SK-N-SH (cell line): ENCODE measurements around the gene AFMID. TPM values are rescaled to one million over a fixed set of nuclear protein-coding genes. Genes with fewer than 3 reads are reported as not detected.

Source experiments
- CTCF ChIA-PET: fragments of 300-600, 350-600 bp; formaldehyde crosslinking; extraction: SDS; loops from one replicate; lab custom pipeline; 2021; lab: Yijun Ruan, JAX
- POLR2A ChIA-PET: fragments of 350-600 bp; sonication (Branson Sonifier 250); formaldehyde crosslinking; extraction: SDS; loops from one replicate; lab custom pipeline; 2020; ENCODE audit warnings: antibody characterized with exemption, inconsistent platforms; lab: Yijun Ruan, JAX
- DNase-seq: peaks from one replicate; pipeline ENCODE4 v3.0.0; 2012
- H2AFZ ChIP-seq: fragments of 200-600 bp; sonication (generic); 2 replicates; pipeline ENCODE4 v1.8.1; 2016; ENCODE audit warnings: antibody characterized with exemption, mild to moderate bottlenecking, low read depth
- H3F3A ChIP-seq: fragments of 200-600 bp; sonication (generic); replicated peaks from 2 replicates; pipeline ENCODE3; 2016; ENCODE audit warnings: antibody characterized with exemption, mild to moderate bottlenecking; ENCODE audit not compliant: insufficient read depth
- H3K27ac ChIP-seq, 2 experiments: fragments of 200-500 bp in 1 of 2; fragments of 200-600 bp in 1 of 2; sonication (Bioruptor generic) in 1 of 2; sonication (generic), shearing (Covaris generic) in 1 of 2; 2 replicates each; pipeline versions ENCODE4 v1.5.1 to v1.6.1; 2014 to 2016; ENCODE audit warnings: low read depth in 2 of 2, inconsistent platforms in 1 of 2, low read length in 1 of 2, mild to moderate bottlenecking in 1 of 2, mixed read lengths in 1 of 2
- H3K27me3 ChIP-seq: fragments of 200-600 bp; sonication (generic), shearing (Covaris generic); 2 replicates; pipeline ENCODE4 v1.6.1; 2016; ENCODE audit warnings: mixed run types; ENCODE audit not compliant: insufficient read depth
- H3K36me3 ChIP-seq, 2 experiments: fragments of 200-500 bp in 1 of 2; fragments of 200-600 bp in 1 of 2; sonication (Bioruptor generic) in 1 of 2; sonication (generic) in 1 of 2; replicated peaks in 1 of 2; 2 replicates each; pipeline versions ENCODE3 to v1.5.1; 2014 to 2016; ENCODE audit warnings: low read length in 1 of 2, mild to moderate bottlenecking in 1 of 2; ENCODE audit not compliant: insufficient read depth in 2 of 2, control insufficient read depth in 1 of 2
- H3K4me1 ChIP-seq, 2 experiments: fragments of 200-500 bp in 1 of 2; fragments of 200-600 bp in 1 of 2; sonication (Bioruptor generic) in 1 of 2; sonication (generic), shearing (Covaris generic) in 1 of 2; 2 replicates each; pipeline versions ENCODE4 v1.5.1 to v1.6.1; 2014 to 2016; ENCODE audit warnings: low read depth in 1 of 2, low read length in 1 of 2, mixed run types in 1 of 2; ENCODE audit not compliant: insufficient read depth in 2 of 2, control insufficient read depth in 1 of 2
- H3K4me2 ChIP-seq: fragments of 200-600 bp; sonication (generic), shearing (Covaris generic); 2 replicates; pipeline ENCODE4 v1.6.1; 2017; ENCODE audit warnings: mixed run types
- H3K4me3 ChIP-seq, 2 experiments: fragments of 200-500 bp in 1 of 2; fragments of 200-600 bp in 1 of 2; sonication (Bioruptor generic) in 1 of 2; sonication (generic), shearing (Covaris generic) in 1 of 2; 2 replicates each; pipeline versions ENCODE4 v1.5.1 to v1.8.1; 2014 to 2016; ENCODE audit warnings: low read depth in 2 of 2, inconsistent platforms in 1 of 2, low read length in 1 of 2, mild to moderate bottlenecking in 1 of 2, mixed read lengths in 1 of 2, moderate library complexity in 1 of 2
- H3K79me2 ChIP-seq: fragments of 200-600 bp; sonication (generic); 2 replicates; pipeline ENCODE4 v1.8.1; 2017; ENCODE audit warnings: mild to moderate bottlenecking; ENCODE audit not compliant: insufficient read depth
- H3K9ac ChIP-seq: fragments of 200-600 bp; sonication (generic); 2 replicates; pipeline ENCODE4 v1.6.1; 2017; ENCODE audit warnings: mixed run types
- H3K9me2 ChIP-seq: fragments of 200-600 bp; sonication (generic); 2 replicates; pipeline ENCODE4 v1.6.1; 2017; ENCODE audit warnings: mixed run types
- H3K9me3 ChIP-seq: fragments of 200-600 bp; sonication (generic); 2 replicates; pipeline ENCODE4 v1.6.1; 2017; ENCODE audit warnings: mixed run types, mild to moderate bottlenecking, moderate library complexity
- H4K20me1 ChIP-seq: fragments of 200-600 bp; sonication (generic); 2 replicates; pipeline ENCODE4 v1.6.1; 2017; ENCODE audit warnings: mild to moderate bottlenecking, mixed run types; ENCODE audit not compliant: insufficient read depth
- CHD2 ChIP-seq: fragments of 150-350 bp; IDR thresholded peaks from 2 replicates; pipeline ENCODE4 v1.6.1; 2018; ENCODE audit warnings: low read length; ENCODE audit not compliant: partially characterized antibody
- CTCF ChIP-seq: fragments of 200-600 bp; sonication (generic); IDR thresholded peaks from 2 replicates; pipeline ENCODE4 v1.6.1; 2017; ENCODE audit warnings: antibody characterized with exemption, mild to moderate bottlenecking, moderate library complexity
- EP300 ChIP-seq, 2 experiments: IDR thresholded peaks; 2 replicates each; pipeline versions ENCODE4 v1.4.0 to v1.6.1; 2012; ENCODE audit warnings: borderline replicate concordance in 1 of 2, low read depth in 1 of 2, low read length in 1 of 2
- EZH2phosphoT487 ChIP-seq: fragments of 200-600 bp; sonication (generic); IDR thresholded peaks from 2 replicates; pipeline ENCODE4 v1.6.1; 2017; ENCODE audit warnings: low read depth, mixed run types, mild to moderate bottlenecking, antibody characterized with exemption, moderate library complexity, borderline replicate concordance
- MEF2A ChIP-seq: IDR thresholded peaks from 2 replicates; pipeline ENCODE4 v1.4.0; 2012; ENCODE audit warnings: low read depth, borderline replicate concordance
- NFIC ChIP-seq: IDR thresholded peaks from 2 replicates; pipeline ENCODE4 v1.4.0; 2012; ENCODE audit warnings: borderline replicate concordance
- PBX3 ChIP-seq: IDR thresholded peaks from 2 replicates; pipeline ENCODE4; 2012
- POLR2AphosphoS5 ChIP-seq: IDR thresholded peaks from 2 replicates; pipeline ENCODE4 v1.6.1; 2012; ENCODE audit warnings: low read depth, low read length
- RAD21 ChIP-seq: IDR thresholded peaks from 2 replicates; pipeline ENCODE4 v1.6.1; 2012; ENCODE audit warnings: mild to moderate bottlenecking, low read length
- RCOR1 ChIP-seq: fragments of 150-350 bp; IDR thresholded peaks from 2 replicates; pipeline ENCODE4 v1.6.1; 2017; ENCODE audit warnings: antibody characterized with exemption, low read length
- RXRA ChIP-seq: IDR thresholded peaks from 2 replicates; pipeline ENCODE4 v1.4.0; 2012; ENCODE audit warnings: low read depth, mild to moderate bottlenecking, borderline replicate concordance
- SMC3 ChIP-seq: IDR thresholded peaks from 2 replicates; pipeline ENCODE4 v1.6.1; 2012; ENCODE audit warnings: low read depth, low read length, improper control_type of control experiment
- TAF1 ChIP-seq: IDR thresholded peaks from 2 replicates; pipeline ENCODE4 v1.6.1; 2012; ENCODE audit warnings: low read depth, mild to moderate bottlenecking, low read length, moderate library complexity, borderline replicate concordance
- USF2 ChIP-seq: fragments of 150-350 bp; IDR thresholded peaks from 2 replicates; pipeline ENCODE4 v1.6.1; 2017; ENCODE audit warnings: antibody characterized with exemption, low read length, low read depth, borderline replicate concordance
- YY1 ChIP-seq: IDR thresholded peaks from 2 replicates; pipeline ENCODE4 v1.4.0; 2012; ENCODE audit warnings: low read depth, mild to moderate bottlenecking
- ZBTB33 ChIP-seq: IDR thresholded peaks from 2 replicates; pipeline ENCODE4 v1.4.0; 2012; ENCODE audit warnings: low read depth, borderline replicate concordance
- WGBS: methylation state at CpG from one replicate; pipeline ENCODE4 v1.1.6; 2017; ENCODE audit warnings: low lambda C conversion rate; 5-methylcytosine and 5-hydroxymethylcytosine counted together
- polyA plus RNA-seq, 3 experiments: library from polyadenylated mRNA; depleted of rRNA; stranded (reverse); fragments of >200 nt; gene quantifications; 2 replicates each; pipeline ENCODE4 v1.2.3, GENCODE V29; 2012

Gene AFMID
- polyA plus RNA-seq, 1 of the 3 experiments (the other 2 are of a cell fraction): 44.4 TPM

- TF ChIP-seq MEF2A (no peak), CTCF (no peak), RAD21 (no peak), YY1 (no peak), TAF1 (no peak), PBX3 (no peak), NFIC (no peak), RCOR1 (no peak), USF2 (no peak), CHD2 (no peak)
- H3K27ac ChIP-seq: no peak overlapping the region
- no peaks in the 10 kb centered on the region for H3F3A ChIP-seq
- no peaks in the 10 kb centered on the region for H3K36me3 ChIP-seq
- DNase-seq: no peak
- peaks cover 36% of the 10 kb centered on the region for H3K79me2 ChIP-seq
- no peak overlapping the region for H3K4me2 ChIP-seq
- peaks cover 7% of the 10 kb centered on the region in 2 experiments; a peak in 2 of 4 replicates for H3K4me1 ChIP-seq
- no peak overlapping the region for H2AFZ ChIP-seq
- H3K9me2 ChIP-seq: no peaks in the 10 kb centered on the region
- ChIA-PET CTCF (interaction anchor here (1.5 to 7.7 kb wide), 3 partner anchors 13 to 70 kb away, joined by 5 to 59 read pairs (median 25); no protein-coding TSS in a partner anchor), POLR2A (interaction anchor here (0.9 kb wide), 1 partner anchor 13 kb away, joined by 7 read pairs; no protein-coding TSS in a partner anchor)
- no peaks in the 10 kb centered on the region for H3K27me3 ChIP-seq
- H3K9me3 ChIP-seq: no peaks in the 10 kb centered on the region
- H3K4me3 ChIP-seq: no peak overlapping the region
- peaks cover 7% of the 10 kb centered on the region; the same call in 1 of the 2 replicates for H4K20me1 ChIP-seq
- no peak overlapping the region for H3K9ac ChIP-seq
- 96% methylated on average over 13 of the region's 13 CpGs for WGBS
Observed at GRCh38 chr17:78182504-78182903, 4.7 kb upstream of the AFMID start.

GRCh38 chr17:78183916-78184315 lies 3.2 kb upstream of the AFMID start:
- 95% methylated on average over 11 of the region's 12 CpGs for WGBS
- ChIA-PET CTCF (interaction anchor here (4.8 to 7.7 kb wide), 3 partner anchors 9 to 71 kb away, joined by 25 to 70 read pairs (median 59); no protein-coding TSS in a partner anchor), POLR2A (interaction anchor here (0.8 to 1.5 kb wide), 2 partner anchors 8 to 14 kb away, joined by 3 to 4 read pairs; no protein-coding TSS in a partner anchor)
- no peaks in the 10 kb centered on the region for H3K36me3 ChIP-seq
- no peak overlapping the region for H3K27ac ChIP-seq
- H3F3A ChIP-seq: no peaks in the 10 kb centered on the region
- H3K27me3 ChIP-seq: no peaks in the 10 kb centered on the region
- no peak for DNase-seq
- H4K20me1 ChIP-seq: peaks cover 7% of the 10 kb centered on the region; the same call in 1 of the 2 replicates
- H2AFZ ChIP-seq: no peak overlapping the region
- no peaks in the 10 kb centered on the region for H3K9me2 ChIP-seq
- no peak overlapping the region for H3K4me3 ChIP-seq
- H3K4me1 ChIP-seq: peaks cover 7% of the 10 kb centered on the region in 2 experiments; a peak in 2 of 4 replicates
- peaks cover 45% of the 10 kb centered on the region for H3K79me2 ChIP-seq
- H3K4me2 ChIP-seq: no peak overlapping the region
- H3K9me3 ChIP-seq: no peaks in the 10 kb centered on the region
- no peak overlapping the region for H3K9ac ChIP-seq
- TF ChIP-seq POLR2AphosphoS5: no peak
- TF ChIP-seq USF2: no peak
- no peak for TF ChIP-seq TAF1
- TF ChIP-seq EZH2phosphoT487: no peak
- no peak for TF ChIP-seq NFIC
- TF ChIP-seq RXRA: no peak
- TF ChIP-seq ZBTB33: no peak
- TF ChIP-seq EP300 (IDR thresholded peaks at IDR 0.05; ENCODE audit: borderline replicate concordance in 1 of 2, low read depth in 1 of 2, low read length in 1 of 2): no peak
- no peak for TF ChIP-seq SMC3
